ENCODE data around the gene FBN2.

Gene FBN2

DNA sequence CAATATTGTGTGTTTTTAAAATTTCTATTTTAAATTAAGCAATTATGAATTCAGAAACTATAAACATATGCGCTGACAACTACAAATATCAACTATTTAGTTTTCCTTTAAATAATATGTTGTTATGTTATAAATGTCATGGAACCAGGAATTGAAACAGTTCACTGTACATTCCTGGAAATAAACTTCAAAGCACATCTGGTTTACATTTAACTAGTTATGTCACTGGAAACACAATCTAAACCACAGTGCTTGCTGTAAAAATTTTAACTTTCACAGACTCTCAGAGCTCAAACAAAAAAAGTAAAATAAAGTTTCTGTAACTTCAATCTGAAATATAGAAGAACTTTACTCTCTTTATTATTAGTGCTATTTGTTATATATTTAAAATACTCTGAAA, 179.2 kb downstream of the FBN2 start:
- no peaks in the 10 kb centered on the region for H3K27me3 Mint-ChIP-seq
- CTCF ChIA-PET: no interaction called here
- H3K4me3 Mint-ChIP-seq: no peak overlapping the region
- no peaks in the 10 kb centered on the region for H3K36me3 Mint-ChIP-seq
- no peaks in the 10 kb centered on the region for H3K9me3 Mint-ChIP-seq
- H3K27ac Mint-ChIP-seq: no peak overlapping the region
- H3K4me1 Mint-ChIP-seq: no peaks in the 10 kb centered on the region
- no peak for DNase-seq

DNA sequence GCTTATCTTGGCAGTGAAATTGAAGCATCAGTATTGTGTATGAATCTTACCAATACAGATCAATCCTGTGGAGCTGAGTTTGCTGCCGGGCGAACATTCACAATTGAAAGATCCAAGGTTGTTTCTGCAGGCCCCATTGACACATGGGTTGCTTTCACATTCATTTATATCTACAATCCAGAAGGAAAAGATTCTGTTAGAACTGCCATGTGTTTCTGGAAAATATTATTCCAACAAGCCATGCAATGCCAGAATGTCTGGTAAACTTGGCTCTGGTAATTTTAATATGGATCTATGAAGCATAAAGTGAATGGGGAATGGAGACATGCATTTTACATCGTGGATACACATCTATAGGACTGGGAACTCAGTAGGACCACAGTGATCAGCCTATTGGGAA, 180.8 kb downstream of the FBN2 start:
- Mint-ChIP-seq H3K9me3 (no peaks in the 10 kb centered on the region), H3K27me3 (no peaks in the 10 kb centered on the region), H3K27ac (no peak overlapping the region), H3K4me1 (no peaks in the 10 kb centered on the region), H3K4me3 (no peak overlapping the region), H3K36me3 (no peaks in the 10 kb centered on the region)
- CTCF ChIA-PET: no interaction called here
- DNase-seq: no peak

DNA sequence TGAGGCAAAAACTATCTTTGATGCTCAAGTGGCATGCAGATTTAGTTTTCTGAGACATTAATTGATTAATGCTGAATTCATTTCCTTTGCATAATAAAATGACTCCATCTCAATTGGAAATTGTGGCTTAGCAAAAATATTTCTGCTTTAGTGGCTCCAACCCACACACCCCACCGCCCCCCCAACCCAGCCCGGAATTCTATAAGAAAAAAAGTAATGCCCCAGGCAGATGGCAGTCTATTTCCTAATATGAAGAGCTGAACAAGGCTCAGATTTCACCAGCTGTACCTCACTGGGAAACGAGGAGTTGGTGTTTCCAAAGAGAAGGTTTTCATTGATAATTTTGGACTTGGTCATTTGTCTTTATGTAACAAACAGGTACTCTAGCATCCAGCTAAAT, 182.1 kb downstream of the FBN2 start:
- no peaks in the 10 kb centered on the region for H3K27me3 Mint-ChIP-seq
- no peak overlapping the region for H3K27ac Mint-ChIP-seq
- H3K4me1 Mint-ChIP-seq: no peaks in the 10 kb centered on the region
- no peaks in the 10 kb centered on the region for H3K36me3 Mint-ChIP-seq
- CTCF ChIA-PET: no interaction called here
- DNase-seq: no peak
- H3K9me3 Mint-ChIP-seq: no peaks in the 10 kb centered on the region
- H3K4me3 Mint-ChIP-seq: no peak overlapping the region

DNA sequence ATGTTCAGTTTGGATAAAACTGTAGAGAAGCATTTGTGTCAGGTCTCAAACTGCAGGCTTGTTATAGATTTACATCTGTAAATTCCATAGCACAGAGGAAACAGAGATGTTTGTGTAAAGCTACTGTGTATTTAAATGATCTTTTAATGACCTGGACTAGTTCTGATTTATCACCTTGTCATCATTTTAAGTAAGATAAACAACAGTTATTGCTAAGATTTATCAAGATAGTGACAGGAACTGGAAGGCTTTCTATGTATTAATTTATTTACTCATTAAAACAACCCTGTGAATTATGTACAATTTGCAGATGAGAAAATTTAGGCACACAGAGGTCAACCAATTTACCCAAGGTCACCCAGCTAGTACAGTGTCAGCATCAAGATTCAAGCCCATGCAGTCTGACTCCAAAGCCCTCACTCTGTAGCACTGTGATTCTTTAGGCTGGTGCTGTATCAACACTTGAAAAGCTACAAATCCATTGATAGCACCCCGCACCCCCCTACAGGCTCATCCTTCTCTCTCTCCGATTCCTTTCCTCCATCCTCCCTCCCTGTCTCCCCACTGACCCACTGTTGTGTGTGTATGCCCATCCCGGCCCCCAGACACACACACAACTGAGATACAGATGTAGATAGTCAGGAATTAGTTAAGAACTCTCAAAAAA, 184.5 kb downstream of the FBN2 start:
- H3K36me3 Mint-ChIP-seq: no peaks in the 10 kb centered on the region
- CTCF ChIA-PET: no interaction called here
- H3K27me3 Mint-ChIP-seq: no peaks in the 10 kb centered on the region
- DNase-seq: no peak
- no peak overlapping the region for H3K27ac Mint-ChIP-seq
- no peaks in the 10 kb centered on the region for H3K9me3 Mint-ChIP-seq
- H3K4me1 Mint-ChIP-seq: no peaks in the 10 kb centered on the region
- H3K4me3 Mint-ChIP-seq: no peak overlapping the region

DNA sequence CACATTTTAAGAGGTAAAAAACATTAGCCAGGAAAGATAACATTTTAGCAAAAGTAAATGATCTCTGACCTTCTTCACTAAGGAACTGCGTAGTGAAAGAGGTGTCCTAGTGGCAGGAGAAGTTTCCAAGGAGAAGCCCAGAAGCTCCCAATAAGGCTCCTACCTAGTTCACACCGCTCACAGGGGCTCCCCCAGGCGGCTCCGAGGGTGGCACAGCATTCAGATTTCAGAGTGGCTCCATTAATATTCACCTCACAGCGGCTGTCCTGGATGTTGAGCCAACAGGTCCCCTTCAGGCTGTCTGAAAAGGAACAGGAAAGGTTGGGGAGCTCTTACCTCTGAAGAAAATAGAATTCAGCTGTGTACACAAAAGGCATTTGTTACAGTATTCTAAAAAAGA, 187.3 kb downstream of the FBN2 start:
- H3K27me3 Mint-ChIP-seq: no peaks in the 10 kb centered on the region
- CTCF ChIA-PET: no interaction called here
- H3K27ac Mint-ChIP-seq: no peak overlapping the region
- H3K4me3 Mint-ChIP-seq: no peak overlapping the region
- no peaks in the 10 kb centered on the region for H3K36me3 Mint-ChIP-seq
- no peaks in the 10 kb centered on the region for H3K4me1 Mint-ChIP-seq
- H3K9me3 Mint-ChIP-seq: no peaks in the 10 kb centered on the region
- no peak for DNase-seq

DNA sequence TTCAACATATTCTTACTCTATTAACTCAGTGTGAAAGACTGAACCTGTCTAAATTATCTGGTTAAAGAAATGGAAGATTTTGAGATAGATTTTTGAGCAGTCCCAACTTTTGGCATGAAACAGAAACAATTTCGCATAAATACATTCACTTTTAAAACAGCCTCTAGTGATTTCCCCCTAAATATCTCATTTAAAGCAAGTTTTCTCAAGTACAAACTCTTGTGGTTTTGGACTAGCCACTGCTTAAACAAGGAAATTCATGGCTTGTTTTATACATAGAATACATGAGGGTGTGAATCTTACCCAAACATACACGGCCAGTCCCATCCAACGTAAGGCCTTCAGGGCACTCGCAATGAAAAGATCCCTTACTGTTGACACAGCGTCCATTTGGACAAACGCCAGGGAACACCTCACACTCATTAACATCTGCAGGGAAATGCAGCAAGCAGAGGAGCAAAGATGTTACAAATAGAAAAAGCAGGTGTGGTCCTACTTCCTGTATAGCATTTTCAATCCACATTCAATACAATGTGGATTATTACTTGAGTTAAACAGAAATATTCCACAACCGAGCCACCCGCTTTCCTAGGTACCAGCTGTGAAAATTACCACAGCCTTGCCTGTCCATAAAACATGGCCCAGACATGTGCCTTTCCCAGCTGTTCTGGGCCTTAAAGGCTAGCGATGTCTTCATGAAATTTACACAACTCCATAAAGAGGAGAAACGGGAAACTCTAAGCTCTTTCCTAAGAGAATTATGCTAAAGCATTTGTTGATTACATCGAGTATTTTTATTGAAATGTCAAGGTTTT, 188.8 kb downstream of the FBN2 start:
- Mint-ChIP-seq H3K36me3 (no peaks in the 10 kb centered on the region), H3K27ac (no peak overlapping the region), H3K27me3 (no peaks in the 10 kb centered on the region), H3K9me3 (no peaks in the 10 kb centered on the region), H3K4me1 (no peaks in the 10 kb centered on the region), H3K4me3 (no peak overlapping the region)
- no peak for DNase-seq
- CTCF ChIA-PET: no interaction called here

DNA sequence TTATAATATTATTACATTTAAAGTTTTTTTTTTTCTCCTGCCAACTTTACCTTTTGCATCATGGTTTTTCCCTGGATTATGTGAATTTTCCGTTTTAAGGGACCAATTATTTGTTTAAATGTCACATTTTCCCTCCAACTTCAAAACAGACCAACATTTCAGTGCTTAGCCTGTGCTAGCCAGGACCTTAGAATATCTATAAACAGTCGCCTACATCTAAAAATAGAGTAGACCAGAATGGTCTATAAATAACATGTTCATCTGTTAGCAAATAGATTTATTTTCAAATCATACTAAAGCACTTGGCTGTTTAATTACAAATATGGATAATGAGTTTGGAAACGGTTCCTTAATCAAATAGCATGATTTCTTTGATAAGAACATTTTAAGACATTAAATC, 192.0 kb downstream of the FBN2 start:
- no peak overlapping the region for H3K4me3 Mint-ChIP-seq
- CTCF ChIA-PET: no interaction called here
- DNase-seq: no peak
- H3K27me3 Mint-ChIP-seq: no peaks in the 10 kb centered on the region
- H3K36me3 Mint-ChIP-seq: no peaks in the 10 kb centered on the region
- H3K9me3 Mint-ChIP-seq: no peaks in the 10 kb centered on the region
- H3K4me1 Mint-ChIP-seq: no peaks in the 10 kb centered on the region
- H3K27ac Mint-ChIP-seq: no peak overlapping the region

DNA sequence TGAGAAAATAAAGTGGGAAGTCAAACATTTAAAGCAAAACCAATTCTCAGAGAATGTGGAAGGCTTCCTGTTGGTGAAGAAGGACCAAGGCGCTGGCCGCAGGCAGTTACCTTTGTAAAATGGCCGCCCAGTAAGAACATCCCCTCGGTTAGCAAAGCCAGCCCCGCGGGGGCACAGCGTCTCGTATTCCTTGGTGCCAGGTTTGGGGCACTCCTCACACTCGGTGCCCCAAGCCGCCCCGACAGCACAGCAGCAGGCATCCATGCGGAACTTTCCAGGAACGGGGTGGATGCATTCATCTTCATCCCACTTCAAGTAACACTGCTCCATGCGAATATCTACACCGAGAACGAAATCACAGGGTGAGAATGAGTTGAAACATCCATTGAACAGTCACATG, 192.8 kb downstream of the FBN2 start:
- Mint-ChIP-seq H3K4me1 (no peaks in the 10 kb centered on the region), H3K27me3 (no peaks in the 10 kb centered on the region), H3K36me3 (no peaks in the 10 kb centered on the region), H3K9me3 (no peaks in the 10 kb centered on the region), H3K27ac (no peak overlapping the region), H3K4me3 (no peak overlapping the region)
- no peak for DNase-seq
- CTCF ChIA-PET: no interaction called here

DNA sequence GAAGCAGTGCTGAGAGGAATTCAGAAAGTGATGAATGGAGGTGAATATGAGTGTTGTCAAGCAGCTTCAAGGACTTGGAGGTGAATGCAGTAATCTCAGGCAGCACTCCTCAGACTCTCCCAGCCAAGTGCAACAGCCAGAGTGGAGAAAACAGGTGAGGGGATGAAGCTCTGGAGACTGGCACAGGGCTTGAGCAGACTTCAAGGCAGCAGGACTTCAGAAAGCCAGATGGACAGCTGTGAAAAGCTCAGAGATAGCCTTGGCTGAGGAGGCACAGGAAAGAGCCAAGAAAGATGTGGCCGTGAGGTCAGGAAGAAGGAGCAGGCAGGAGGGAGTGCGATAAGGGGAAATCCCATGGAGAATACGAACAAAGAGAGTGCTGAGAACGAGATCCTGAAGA, 194.9 kb downstream of the FBN2 start:
- Mint-ChIP-seq H3K36me3 (no peaks in the 10 kb centered on the region), H3K27ac (no peak overlapping the region), H3K4me3 (no peak overlapping the region)

DNA sequence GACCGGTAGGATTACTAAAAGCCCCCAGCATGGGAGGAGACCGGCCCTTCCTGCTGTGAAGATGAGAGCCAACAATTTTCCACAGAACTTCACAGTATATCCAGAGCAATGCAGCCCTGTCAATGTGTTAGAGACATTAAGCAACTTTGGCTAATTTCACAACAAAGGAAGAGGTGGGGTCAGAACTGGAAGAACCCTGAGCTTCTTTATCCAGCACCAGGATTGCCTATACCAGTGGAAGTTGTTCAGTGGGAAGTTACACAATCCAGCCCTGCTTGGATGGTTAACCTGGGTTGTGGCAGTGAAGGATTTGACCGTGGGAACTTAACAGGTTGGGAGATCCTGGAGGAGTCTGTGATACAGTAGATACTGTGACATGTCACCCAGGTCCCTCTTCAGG, 197.0 kb downstream of the FBN2 start:
- Mint-ChIP-seq H3K9me3 (no peaks in the 10 kb centered on the region), H3K4me1 (no peaks in the 10 kb centered on the region), H3K36me3 (no peaks in the 10 kb centered on the region), H3K4me3 (no peak overlapping the region), H3K27ac (no peak overlapping the region), H3K27me3 (no peaks in the 10 kb centered on the region)
- CTCF ChIA-PET: no interaction called here
- no peak for DNase-seq

More for the DNA sequence above, 194.9 kb downstream of the FBN2 start:
- Mint-ChIP-seq H3K27me3 (no peaks in the 10 kb centered on the region), H3K9me3 (no peaks in the 10 kb centered on the region), H3K4me1 (no peaks in the 10 kb centered on the region)
- no peak for DNase-seq
- CTCF ChIA-PET: interaction anchor here (1.2 kb wide), 1 partner anchor 41 kb away, joined by 3 read pairs; no protein-coding TSS in a partner anchor

DNA sequence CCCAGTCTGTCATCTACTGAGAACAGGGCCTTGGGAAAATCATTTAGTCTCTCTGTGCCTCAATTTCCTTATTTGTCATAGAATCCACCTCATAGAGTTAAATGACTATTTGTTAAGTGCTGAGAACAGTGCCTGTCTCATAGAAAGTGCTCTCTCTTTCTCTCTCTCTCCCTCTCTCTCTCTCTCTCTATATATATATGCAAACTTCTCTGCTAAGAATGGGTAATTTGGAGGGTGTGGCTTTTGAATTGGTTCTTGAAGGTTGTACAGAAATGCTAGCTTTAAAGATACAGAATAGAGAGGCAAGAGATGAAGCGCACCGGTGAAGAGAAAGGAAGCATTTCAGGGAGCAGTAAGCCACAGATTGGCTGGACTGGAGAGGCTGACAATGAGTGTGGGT, 197.4 kb downstream of the FBN2 start:
- H3K27me3 Mint-ChIP-seq: no peaks in the 10 kb centered on the region
- no peak overlapping the region for H3K27ac Mint-ChIP-seq
- H3K4me1 Mint-ChIP-seq: no peaks in the 10 kb centered on the region

DNA sequence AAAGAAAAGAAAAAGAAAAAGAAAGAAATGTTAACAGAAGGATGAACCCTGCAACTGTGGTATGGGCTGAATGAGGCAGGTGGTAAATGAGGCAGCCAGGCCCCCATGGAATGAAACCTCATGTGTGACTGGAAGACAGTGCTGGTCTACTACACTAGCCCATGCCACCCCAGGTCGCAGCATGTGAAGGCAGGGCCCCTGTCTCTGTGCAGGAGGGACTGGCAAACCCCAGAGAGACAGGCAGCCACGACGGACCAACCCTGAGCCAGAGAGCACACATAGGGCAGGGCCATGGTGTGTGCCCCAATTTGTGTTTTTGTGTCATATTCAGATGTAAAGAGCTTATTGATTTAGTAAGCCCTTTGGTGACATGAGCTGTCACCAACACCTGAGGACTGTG, 198.5 kb downstream of the FBN2 start:
- no peak overlapping the region for H3K4me3 Mint-ChIP-seq
- no peaks in the 10 kb centered on the region for H3K4me1 Mint-ChIP-seq
- H3K27ac Mint-ChIP-seq: no peak overlapping the region
- DNase-seq: no peak
- H3K9me3 Mint-ChIP-seq: no peaks in the 10 kb centered on the region
- H3K36me3 Mint-ChIP-seq: no peaks in the 10 kb centered on the region
- CTCF ChIA-PET: no interaction called here
- H3K27me3 Mint-ChIP-seq: no peaks in the 10 kb centered on the region

More for the DNA sequence above, 197.4 kb downstream of the FBN2 start:
- no peaks in the 10 kb centered on the region for H3K9me3 Mint-ChIP-seq
- H3K36me3 Mint-ChIP-seq: no peaks in the 10 kb centered on the region
- no peak for DNase-seq
- CTCF ChIA-PET: no interaction called here
- no peak overlapping the region for H3K4me3 Mint-ChIP-seq

DNA sequence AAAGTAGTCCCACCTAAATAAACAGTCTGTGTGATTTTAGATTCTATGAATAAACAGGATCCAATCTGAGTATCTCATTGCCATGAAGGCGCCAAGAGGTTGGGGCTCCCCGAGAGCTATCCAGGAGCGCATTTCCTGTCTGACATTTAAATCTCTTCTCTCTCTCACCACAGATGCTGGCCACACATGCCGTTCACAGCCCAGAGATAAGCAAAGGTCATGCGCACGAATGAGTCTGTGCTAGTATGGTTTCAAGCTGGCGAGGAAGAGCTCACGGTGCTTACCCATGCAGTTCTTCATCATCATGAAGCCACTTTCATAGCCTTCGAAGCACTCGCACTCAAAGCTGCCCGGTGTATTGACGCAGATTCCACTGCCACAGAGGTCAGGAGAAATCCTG, 199.4 kb downstream of the FBN2 start:
- CTCF ChIA-PET: no interaction called here
- H3K4me3 Mint-ChIP-seq: no peak overlapping the region
- no peak for DNase-seq

DNA sequence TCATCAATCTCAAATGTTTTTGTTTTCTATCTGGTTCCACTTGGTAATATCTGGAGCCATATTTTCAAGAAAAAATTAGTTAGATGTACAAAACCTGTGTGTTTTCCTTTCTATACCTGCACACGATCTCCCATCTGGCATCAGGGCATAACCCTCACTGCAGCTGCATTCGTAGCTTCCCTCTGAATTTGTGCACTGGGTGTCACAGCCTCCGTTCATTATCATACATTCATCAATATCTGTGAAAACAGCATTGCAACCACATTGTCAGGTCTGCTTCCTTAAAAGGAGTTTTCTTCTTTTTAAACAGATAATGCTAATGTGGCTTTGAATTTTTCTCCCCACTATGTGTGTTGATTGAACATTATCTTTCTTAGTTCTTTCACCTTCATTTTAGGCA, 202.7 kb downstream of the FBN2 start:
- DNase-seq: no peak
- Mint-ChIP-seq H3K36me3 (no peaks in the 10 kb centered on the region), H3K27me3 (no peaks in the 10 kb centered on the region), H3K27ac (no peak overlapping the region), H3K9me3 (no peaks in the 10 kb centered on the region), H3K4me3 (no peak overlapping the region), H3K4me1 (no peaks in the 10 kb centered on the region)
- CTCF ChIA-PET: no interaction called here

More for the DNA sequence above, 199.4 kb downstream of the FBN2 start:
- H3K27ac Mint-ChIP-seq: no peak overlapping the region
- no peaks in the 10 kb centered on the region for H3K27me3 Mint-ChIP-seq
- no peaks in the 10 kb centered on the region for H3K36me3 Mint-ChIP-seq
- no peaks in the 10 kb centered on the region for H3K9me3 Mint-ChIP-seq
- no peaks in the 10 kb centered on the region for H3K4me1 Mint-ChIP-seq

DNA sequence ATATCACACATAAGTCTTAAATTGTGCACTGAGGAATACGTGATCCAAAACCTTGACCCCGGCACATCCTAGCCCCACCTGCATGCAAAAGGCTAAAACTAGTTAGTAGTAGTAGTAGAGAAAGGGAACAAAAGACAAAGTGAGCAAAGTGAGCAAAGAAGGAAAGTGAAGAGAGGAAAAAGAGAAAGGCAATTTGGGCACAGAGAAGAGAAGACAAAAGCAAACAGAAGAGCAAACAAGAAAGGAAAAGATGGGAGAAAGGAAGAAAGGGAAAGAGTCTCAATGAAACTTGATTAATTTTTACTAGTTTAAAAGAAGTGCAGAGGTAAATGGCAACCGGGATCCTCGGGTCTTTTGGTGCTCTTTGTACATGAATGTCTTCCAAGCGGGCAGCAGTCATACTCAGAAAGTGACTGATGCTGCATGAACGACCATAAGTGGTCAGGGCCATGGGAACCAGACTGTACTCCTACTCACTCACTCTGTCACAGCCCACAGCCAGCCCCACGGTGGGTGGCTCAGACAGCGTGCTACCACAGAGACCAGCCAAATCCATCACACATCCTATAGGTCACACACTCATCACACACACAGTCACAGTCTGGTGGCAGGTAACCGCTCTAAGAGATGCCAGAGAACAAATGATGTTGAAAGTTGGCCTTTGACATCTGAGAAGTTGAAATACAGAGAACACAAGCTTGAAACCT, 203.9 kb downstream of the FBN2 start:
- H3K27me3 Mint-ChIP-seq: no peaks in the 10 kb centered on the region
- CTCF ChIA-PET: no interaction called here
- no peak overlapping the region for H3K4me3 Mint-ChIP-seq
- no peak for DNase-seq
- no peaks in the 10 kb centered on the region for H3K9me3 Mint-ChIP-seq
- no peaks in the 10 kb centered on the region for H3K4me1 Mint-ChIP-seq
- no peaks in the 10 kb centered on the region for H3K36me3 Mint-ChIP-seq
- H3K27ac Mint-ChIP-seq: no peak overlapping the region
